ENCODE data around the gene LIG1.
"Not testable (repeated sequence)": the region's sequence is repeated elsewhere in the genome, so short reads cannot be mapped to it uniquely, and the experiment has no call there.

LIG1 gene

DNA sequence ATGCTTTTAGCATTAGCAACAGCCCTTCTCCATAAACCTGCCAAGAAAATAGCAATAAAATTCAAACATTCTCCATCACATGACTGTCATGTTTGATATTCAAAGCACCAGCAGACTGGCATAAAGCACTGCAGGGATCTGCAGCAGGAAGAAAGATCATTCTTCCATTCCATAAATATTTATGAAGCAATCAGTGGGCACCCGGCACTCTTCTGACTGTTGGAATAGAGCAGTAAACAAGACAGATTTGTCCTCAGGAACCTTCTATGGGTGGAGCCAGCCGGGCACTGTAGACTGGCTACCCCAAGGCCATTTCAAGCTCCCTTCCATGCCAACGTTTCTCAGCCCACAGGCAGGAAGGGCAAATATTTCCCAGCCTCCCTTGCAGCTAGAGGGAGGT is 85.1 kb downstream of the LIG1 start:
- DNase-seq (ENCODE audit: low read depth, low spot score): no peak

GRCh38 chr19:48081106-48081505 is 89.0 kb downstream of the LIG1 start:
- DNase-seq (ENCODE audit: low read depth, low spot score): no peak

GRCh38 chr19:48070177-48070769 is 99.9 kb downstream of the LIG1 start:
- not testable (repeated sequence) for DNase-seq (ENCODE audit: low read depth, low spot score)

- DNase-seq (ENCODE audit: low read depth, low spot score): no peak
These were observed 100.7 kb downstream of the LIG1 start for GRCh38 chr19:48069435-48069834.

Measured in ELF-1 (cell line).